Suppressor macrophage treated with lipopolysaccharide for 4 hours (primary cell): ENCODE data around the gene C1QTNF1.
"Not testable (repeated sequence)": the region's sequence is repeated elsewhere in the genome, so short reads cannot be mapped to it uniquely, and the experiment has no call there.

Experiments used
- DNase-seq: peaks from one replicate; pipeline ENCODE4 v3.0.0-alpha.2; 2020

The C1QTNF1 gene

DNA sequence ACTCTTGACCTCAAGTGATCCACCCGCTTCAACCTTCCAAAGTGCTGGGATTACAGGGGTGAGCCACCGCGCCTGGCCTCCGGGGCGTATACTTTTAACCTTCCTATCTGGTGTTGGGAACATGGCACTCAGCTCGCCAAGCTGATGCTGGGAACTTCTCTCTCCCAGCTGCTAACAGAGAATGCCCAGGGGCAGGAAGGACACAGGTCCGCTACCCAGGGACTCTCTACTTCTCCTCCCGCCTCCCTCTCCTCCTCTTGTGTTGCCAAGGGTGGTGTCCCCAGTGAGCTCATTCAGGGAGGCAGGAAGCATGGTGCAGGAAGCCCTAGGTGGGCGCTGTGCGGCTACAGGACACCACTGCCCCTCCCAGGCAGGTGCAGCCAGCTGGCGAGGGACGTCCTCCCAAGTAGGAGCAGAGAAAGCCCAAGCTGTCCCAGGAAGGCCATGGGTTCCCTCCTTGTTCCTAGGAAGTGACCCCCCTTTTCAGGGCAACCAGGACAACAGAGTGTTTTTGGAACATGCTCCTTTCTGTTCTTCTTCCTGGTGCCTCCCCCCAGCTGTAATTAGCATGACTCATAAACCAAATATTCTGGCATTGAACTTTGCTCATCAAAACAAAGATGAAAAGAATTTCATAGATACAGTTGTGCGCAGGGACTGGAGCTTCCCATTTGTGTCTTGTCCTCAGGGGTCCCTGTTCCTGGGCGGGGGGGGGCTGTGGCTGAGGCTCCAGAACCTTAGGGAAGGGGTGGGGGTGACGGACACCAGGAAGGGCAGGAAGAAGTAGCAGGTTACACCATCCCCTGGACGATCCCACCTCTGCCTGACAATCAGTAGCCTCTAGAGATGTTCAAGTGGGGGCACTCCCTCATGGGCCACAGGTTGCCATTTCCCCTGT is 2.7 kb downstream of the C1QTNF1 start:
- no peak for DNase-seq

DNA sequence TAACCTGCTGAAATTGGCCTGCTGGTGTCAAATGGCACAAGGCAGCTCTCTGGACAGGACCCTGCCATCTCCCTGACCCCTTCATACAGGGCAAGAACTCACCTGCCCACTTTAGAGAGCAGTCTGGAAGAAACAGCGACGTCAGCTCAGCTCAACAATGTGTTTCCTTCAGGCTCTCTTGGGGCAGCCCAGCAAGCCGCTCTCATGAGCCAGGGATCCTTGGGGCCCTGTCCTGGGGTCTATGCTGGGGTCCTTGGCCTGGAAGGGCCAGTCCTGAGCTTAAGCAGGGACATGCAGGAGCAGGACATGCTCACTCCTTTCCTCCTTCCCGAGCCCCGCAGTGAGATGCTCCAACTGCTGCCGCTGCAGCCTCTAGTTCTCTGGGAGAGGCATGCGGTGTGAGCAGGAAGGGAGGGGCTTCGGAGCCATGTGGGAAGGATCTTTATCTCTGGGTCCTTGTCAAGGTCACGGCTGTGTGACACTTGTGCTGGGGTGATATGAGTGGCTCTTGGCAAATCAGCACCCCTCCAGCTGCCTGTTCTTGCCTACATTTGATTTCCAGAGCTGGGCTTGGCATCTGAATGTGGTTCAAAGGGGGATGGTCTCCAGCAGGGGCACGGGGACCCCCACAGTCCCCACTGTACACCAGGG is 3.4 kb downstream of the C1QTNF1 start:
- no peak for DNase-seq

DNA sequence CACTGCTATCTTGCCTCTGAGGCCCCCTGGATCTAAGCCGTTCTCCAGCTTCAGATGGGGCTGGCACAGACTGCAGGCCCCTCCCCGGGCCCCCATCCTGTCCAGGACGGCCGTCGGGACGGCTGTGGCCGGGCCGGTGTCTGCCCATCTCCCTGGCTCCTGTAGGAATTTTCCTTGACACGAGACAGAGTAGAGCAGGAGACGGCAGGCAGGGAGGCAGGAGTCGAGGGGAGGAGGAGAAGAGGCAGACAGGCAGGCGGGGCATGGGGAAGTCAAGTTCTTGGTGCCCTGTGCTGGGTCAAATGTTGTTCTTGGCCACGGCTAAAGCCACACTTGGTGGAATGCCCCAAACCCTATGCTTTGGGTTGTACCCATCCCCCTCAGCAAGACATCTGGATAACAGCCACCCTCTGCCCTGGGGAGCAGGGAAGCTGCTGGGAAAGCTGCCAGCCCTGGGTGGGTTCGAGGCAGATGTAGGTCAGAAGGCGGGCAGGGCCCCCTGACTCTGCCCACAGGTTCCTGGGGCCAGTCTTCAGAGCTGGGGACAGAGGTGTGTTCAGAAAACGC is 4.0 kb downstream of the C1QTNF1 start:
- DNase-seq: no peak

DNA sequence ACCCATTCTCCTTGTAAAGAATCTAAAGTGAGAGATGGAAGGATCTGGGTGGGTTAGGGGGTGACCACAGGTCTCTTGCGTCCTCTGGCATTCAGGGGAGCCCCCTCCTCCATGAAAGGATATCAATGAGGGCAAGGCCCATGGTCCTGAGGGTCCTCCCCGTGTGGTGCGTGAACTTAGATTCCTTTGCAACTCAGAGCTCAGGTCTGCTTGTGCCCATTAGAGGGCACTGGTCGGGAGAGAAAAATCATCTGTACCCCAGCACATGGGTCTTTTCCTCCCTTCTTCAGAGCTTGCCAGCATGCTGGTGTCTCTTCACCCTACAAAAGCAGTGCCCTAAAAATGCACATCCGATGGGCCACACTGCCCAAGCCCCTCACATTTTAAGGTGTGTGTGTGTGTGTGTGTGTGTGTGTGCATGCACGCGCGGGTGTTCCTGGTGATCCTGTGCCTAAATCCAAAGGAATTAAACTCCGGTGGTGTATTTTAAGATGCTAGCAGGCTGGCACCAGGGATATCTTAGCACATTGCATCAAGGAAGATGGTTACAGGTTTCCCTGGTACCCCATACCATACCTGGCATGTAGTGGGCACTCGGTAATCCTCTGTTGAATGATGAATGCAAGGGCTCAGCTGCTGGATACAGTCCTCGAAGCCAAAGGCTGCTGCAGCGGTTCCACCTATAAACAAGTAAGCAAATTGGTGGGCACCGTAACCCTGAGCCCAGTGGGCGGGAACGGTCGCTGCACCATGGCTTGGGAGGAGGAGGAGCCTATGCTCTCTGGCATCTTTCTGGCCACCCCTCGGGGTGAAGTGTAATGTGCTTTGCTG is 4.7 kb downstream of the C1QTNF1 start:
- DNase-seq: no peak

DNA sequence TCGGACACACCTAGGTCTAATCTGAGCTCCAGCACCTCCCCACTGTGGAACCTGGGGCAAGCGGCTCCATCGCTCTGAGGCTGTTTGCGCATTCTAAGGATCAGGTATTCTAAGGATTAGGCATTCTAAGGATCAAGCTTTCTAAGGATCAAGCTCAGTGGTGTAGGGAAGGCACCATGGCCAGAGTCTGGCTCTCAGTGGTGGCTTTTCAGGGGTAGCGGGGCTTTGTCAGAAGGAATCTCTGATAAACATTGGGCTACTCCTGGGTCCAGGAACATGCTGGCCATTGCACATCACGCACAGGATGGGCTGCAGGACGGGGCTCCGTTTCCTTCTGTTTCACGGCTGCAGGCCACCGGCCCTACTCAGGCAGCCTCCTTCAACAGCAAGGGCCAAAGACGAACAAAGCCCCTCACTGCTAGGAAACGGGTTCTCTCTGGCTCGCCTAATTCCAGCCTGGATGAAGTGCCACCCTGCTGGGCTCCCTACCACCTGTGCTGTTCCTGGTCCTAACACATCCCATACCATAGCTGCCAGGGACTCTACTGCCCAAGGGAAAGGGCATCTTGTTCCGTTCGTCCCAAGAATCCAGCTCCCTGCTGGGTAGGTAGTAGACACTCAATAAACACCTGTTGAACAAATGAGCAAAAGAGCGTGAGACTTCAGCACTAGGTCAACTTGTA is 5.5 kb downstream of the C1QTNF1 start:
- no peak for DNase-seq

DNA sequence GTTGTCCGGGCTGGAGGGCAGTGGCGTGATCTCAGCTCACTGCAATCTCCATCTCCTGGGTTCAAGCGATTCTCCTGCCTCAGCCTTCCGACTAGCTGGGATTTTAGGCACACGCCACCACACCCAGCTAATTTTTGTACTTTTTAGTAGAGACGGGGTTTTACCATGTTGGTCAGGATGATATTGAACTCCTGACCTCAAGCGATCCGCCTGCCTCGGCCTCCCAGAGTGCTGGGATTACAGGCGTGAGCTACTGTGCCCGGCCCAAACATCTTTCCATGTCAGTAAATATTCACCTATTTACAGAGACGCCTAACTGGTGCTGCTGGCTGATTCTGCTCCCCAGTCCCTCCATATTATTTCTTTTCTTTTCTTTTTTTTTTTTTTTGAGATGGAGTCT is 6.7 kb downstream of the C1QTNF1 start:
- not testable (repeated sequence) for DNase-seq

DNA sequence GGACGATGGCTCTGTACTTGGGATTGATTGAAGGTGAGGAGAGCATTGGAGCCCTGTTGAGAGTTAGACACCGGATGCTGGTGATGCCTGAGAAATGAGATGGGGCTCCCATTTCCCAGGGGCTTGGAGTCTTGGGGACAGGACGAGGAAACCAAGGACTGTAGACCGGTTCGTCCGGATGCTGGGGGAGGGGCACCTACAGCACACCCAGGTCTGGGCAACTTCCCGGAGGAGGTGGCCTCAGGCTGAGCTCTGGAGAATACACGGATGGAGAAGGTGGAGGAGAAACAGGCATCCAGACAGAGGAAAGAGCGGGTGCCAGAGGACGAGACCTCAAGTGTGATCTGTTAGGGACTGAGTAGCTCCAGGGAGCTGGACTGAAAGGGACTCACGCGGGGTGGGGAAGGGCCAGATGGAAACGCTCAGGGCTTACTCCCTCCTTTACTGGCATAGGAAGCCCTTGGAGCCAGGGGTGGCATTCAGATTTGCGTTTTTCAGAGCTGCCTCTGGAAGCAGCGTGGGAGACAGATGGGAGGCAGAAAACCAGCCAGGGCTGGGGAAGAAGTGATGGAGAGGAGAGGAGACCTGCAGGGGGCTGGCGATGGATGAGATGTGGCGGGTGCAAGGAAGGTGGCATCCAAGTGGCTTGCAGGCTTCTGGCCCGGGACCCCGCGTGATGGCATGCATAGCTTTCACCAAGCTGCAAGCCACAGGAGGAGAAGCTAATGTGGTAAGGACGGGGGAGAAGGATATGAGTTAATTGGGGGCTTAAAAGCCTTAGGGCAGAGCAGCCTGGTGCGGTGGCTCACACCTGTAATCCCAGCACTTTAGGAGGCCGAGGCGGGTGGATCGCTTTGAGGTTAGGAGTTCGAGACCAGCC is 8.3 kb downstream of the C1QTNF1 start:
- DNase-seq: no peak

DNA sequence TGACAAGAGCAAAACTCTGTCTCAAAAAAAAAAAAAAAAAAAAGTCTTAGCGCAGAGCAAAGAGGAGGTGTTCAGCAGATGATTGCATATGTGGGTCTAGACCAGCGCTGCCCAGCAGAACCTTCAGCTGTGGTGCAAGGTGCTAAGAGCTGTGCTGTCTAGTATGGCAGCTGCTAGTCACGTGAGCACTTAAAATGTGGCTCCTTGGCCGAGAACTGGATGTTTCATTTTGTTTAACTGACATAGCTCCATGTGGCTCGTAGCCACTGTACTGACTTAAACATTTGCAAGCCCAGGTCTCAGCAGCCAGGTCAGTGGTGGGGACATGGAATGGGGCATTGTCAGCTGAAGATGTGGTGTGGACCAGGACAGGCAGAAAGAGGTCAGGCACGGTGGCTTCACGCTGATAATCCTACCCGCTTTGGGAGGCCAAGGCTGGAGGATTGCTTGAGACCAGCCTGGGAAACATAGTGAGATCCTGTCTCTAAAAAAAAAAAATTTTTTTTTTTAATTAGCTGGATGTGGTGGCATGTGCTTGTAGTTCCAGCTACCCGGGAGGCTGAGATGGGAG is 9.2 kb downstream of the C1QTNF1 start:
- no peak for DNase-seq

DNA sequence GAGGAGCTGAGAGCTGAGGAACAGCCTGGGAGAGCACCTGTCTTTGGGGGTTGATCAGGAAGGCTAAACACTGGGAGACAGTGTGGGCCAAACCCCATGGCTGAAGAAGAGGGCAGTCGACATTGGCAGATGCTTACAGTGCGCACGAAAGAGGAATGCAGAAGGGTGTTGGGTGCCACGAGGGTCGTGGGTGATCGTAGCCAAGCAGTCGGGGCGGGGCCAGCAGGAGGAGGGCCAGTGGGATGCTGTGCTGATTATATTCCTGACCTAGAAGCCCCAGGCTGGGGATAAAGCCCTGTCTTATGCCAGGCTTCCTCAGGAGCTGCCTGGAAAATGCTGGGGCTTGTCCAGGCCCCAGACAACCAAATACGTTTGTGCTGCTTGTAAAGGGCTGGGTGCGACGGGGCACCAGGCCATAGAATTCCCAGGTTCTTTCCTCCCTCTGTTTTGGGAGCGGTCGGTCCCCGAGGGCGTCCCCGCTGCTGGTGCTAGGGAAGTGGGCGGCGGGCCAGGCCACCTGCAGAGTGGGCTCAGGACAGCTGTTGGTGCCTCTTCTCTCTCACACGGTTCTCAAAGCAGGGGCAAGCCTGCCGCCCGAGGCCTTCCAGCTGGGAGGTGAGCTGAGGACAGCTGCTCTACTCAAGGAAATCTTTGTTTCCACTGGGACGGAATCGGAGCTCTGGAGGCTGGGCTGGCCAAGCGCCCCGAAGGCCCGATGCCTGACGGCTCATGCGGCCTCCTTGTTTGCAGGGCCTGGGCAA is 10.0 kb downstream of the C1QTNF1 start:
- DNase-seq: no peak

DNA sequence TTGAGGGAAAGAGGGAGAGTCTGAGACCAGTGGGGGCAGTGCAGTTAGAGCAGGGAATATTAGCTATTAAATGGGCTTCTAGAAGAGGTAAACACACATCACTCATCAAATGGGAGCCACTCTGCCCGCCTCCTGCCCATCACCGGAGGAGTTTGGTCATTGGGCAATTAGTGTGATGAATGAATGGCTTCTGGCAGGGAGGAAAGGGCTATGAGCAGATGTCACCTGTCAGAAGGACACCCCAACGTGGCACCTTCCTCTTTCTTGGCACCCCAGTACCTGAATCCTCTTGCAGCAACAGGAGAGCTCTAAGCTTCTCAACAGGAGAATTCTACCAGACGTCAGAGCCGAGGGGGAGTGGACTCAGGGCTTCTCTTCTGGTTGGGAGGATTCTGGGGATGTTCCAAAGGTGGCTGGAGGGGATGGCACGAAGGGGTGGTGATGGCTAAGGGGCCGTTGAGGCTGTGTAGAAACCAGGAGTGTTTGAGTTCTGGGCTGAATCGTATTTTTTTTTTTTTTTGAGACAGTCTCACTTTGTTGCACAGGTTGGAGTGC is 11.0 kb downstream of the C1QTNF1 start:
- DNase-seq: no peak

DNA sequence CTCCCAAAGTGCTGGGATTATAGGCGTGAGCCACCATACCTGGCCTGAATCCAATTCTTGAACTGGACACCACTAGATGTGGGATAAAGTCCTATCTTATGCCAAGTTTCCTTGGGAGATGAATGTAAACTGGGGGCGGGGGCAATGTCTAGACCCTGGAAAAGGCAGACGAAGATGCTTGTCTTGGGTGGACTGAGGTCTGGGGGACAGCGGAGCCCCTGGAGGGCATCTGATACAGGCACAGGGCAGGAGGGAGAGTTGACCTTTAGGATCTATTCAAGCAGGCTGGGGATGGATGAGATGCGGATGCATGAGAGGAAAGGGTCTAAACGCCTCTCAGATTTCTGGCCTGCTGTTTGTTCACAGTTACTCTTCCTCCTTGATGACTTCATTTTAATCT is 11.7 kb downstream of the C1QTNF1 start:
- no peak for DNase-seq

DNA sequence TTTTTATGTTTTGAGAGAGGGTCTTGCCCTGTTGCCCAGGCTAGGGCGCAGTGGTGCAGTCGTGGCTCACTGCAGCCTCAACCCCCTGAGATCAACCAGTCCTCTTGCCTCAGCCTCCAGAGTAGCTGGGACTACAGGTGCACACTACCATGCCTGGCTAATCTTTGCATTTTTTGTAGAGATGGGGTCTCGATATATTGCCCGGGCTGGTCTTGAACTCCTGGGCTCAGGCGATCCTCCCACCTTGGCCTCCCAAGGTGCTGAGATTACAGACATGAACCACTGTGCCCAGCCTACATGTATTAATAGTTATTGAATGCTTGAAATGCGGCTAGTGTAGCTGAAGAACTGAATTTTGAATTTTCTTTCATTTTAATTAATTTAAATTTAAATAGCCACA is 12.2 kb downstream of the C1QTNF1 start:
- no peak for DNase-seq

DNA sequence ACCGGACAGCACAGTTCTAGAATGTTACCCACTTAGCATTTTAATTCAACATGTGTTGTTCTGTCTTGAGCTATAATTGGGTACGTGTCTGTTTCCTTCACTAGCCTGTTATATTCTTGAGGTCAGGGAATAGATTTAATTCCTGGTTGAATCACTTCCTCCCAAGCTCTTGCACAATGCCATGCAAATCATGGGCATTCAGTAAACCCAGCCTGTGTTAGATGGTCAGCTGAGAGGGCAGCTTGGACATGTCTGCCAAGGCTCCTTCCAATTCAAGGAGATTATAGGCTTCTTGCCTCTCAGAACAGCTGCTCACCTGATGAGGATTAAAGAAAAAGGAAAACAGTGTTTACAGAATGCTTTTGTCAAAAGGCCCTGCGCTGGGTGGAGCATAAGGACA is 12.6 kb downstream of the C1QTNF1 start:
- DNase-seq: peak; percentile 91

DNA sequence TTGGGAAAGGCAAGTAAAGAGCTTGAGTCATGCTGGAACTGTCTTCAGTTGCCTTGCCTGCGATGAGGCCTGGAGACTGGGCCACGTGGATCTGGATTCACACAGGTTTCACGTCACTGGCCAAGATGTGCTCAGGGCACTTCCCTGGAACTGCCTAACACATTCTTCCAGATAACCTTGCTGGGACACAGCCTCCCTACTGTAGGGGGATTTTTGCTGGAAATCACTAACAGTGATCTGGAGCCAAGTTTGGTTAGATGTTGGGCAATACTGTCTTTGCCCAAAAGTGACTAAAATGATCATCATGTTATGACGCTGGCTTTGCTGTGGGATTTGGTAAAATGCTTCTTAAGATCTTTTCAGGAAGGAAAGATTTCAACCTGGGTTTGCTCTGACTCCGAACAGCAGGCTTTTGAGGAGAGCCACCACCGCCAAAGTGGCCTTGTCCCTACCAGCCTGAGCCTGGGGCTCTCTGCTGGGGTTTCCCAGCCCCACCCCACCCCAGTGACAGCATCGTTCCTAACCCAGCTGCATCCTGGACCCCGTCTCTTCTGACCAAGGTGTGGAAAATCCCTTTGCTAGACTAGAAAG is 14.7 kb downstream of the C1QTNF1 start:
- peak; percentile 96 for DNase-seq

DNA sequence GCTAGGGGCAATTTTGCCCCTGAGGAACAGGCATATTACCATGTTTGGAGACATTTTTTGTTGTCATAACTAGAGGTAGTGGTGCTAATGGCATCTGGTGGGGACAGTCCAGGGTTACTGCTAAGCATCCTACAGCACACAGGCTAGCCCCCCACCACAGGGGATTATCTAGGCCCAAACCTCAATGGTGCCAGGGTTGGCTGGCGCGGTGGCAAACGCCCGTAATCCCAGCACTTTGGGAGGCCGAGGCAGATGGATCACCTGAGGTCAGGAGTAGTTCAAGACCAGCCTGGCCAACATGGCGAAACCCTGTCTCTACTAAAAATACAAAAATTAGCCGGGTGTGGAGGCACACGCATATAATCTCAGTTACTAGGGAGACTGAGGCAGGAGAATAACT is 15.2 kb downstream of the C1QTNF1 start:
- no peak for DNase-seq

DNA sequence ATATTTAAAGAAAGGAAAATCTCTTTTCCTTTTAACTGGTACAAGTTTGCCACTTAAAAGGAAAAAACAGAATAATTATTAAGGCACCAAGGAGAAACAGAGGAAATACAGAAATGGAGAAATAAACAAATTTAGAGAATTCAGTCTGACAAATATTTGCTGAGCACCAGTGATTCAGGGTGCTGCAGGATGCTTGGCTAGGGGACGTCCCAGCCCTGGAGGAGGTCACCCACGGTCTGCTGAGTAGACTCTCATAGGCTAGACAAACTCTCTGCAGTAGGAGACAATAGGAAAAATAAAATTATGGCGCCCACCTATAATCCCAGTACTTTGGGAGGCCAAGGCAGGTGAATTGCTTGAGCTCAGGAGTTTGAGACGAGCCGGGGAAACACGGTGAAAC is 15.9 kb downstream of the C1QTNF1 start:
- DNase-seq: peak; percentile 70

DNA sequence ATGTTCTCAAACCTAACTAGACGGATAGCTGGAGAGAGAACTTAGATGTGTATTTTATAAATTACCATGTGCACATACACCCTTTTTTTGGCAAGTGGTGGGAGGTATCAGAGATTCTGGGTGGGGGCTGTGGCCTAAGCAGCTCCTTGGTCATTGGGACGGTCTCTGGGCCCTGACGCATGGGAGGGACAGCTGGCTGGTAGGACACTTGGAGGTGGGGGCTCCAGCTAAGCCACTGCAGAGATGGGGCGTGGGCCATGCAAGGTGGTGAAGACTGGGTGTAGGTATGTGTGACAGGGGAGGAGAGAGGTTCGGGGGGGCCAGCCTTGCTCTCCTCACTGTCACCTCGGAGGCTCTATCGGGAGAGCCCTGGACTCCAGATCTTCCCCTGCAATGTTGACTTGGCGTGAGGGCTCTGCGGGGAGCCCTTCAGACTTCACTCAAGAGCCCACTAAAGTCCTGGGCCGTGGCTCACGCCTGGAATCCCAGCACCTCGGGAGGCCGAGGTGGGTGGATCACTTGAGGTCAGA is 17.1 kb downstream of the C1QTNF1 start:
- DNase-seq: no peak

DNA sequence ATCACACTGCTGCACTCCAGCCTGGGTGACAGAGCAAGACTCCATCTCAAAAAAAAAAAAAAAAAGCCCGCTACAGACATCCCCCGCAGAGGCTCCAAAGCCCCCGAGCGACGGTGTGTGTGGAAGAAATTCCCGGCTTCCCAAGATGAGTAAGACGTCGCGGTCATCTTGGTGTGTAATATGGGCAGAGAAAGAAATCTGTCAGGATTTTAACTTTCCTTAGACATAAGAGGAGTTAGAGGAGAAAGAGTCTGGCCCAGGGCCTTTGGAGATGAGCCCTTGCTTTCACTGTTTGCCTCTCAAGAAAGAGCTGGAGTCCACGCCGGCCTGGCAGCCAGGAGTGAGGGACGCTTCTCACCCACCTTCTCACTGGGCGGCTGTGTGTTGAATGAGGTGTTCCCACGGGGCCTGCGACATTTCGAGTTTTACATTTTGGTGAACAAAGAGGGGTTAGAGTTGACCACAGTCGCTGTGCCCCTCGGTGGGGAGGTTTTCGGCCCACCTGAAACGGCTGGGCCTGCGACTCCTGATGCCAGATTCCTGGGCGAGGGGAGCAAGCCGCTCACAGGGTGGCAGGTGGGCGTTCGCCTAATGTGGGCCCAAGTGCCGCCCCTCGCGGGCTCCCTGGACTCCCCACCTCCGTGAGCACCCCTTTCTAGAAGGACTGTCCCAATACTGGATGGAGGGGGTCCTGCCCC is 17.9 kb downstream of the C1QTNF1 start:
- no peak for DNase-seq
